Progenitor cell of endocrine pancreas (in vitro differentiated cells): ENCODE results near the gene TMEM138. TPM values are rescaled to one million over a fixed set of nuclear protein-coding genes. Genes with fewer than 3 reads are reported as not detected.

Source experiments
- DNase-seq: peaks from one replicate; pipeline ENCODE4 v3.0.0; 2021; ENCODE audit warnings: low spot score; ENCODE audit not compliant: unreplicated experiment
- H3K27ac Mint-ChIP-seq: 2 replicates; pipeline ENCODE4 v1.8.0; 2021; ENCODE audit warnings: mild to moderate bottlenecking, moderate library complexity, mixed read lengths
- H3K27me3 Mint-ChIP-seq: 2 replicates; pipeline ENCODE4 v1.8.0; 2021; ENCODE audit warnings: mixed read lengths
- H3K36me3 Mint-ChIP-seq: 2 replicates; pipeline ENCODE4 v1.8.0; 2022; ENCODE audit warnings: mixed read lengths; ENCODE audit not compliant: insufficient read depth
- H3K4me1 Mint-ChIP-seq: 2 replicates; pipeline ENCODE4 v1.8.0; 2021; ENCODE audit warnings: low read depth, mixed read lengths
- H3K4me3 Mint-ChIP-seq: 2 replicates; pipeline ENCODE4 v1.8.0; 2021; ENCODE audit warnings: low read depth, mild to moderate bottlenecking, moderate library complexity, mixed read lengths
- H3K9me3 Mint-ChIP-seq: 2 replicates; pipeline ENCODE4 v1.8.0; 2021; ENCODE audit warnings: low read depth, mixed read lengths
- total RNA-seq: library from RNA; stranded (reverse); gene quantifications from 2 replicates; pipeline ENCODE4 v1.2.1, GENCODE V29; 2021
- TF ChIP-seq, protein P1 (sequence below): fragments of 200-600 bp; sonication (generic); IDR thresholded peaks from one replicate; pipeline ENCODE4 v1.5.0; 2021; ENCODE audit warnings: antibody characterized with exemption, mild to moderate bottlenecking; ENCODE audit not compliant: unreplicated experiment

TMEM138 gene
- total RNA-seq, 1 donor from 2014 or later, result 46.7 TPM

- no peak for DNase-seq
- TF ChIP-seq, protein P1, sequence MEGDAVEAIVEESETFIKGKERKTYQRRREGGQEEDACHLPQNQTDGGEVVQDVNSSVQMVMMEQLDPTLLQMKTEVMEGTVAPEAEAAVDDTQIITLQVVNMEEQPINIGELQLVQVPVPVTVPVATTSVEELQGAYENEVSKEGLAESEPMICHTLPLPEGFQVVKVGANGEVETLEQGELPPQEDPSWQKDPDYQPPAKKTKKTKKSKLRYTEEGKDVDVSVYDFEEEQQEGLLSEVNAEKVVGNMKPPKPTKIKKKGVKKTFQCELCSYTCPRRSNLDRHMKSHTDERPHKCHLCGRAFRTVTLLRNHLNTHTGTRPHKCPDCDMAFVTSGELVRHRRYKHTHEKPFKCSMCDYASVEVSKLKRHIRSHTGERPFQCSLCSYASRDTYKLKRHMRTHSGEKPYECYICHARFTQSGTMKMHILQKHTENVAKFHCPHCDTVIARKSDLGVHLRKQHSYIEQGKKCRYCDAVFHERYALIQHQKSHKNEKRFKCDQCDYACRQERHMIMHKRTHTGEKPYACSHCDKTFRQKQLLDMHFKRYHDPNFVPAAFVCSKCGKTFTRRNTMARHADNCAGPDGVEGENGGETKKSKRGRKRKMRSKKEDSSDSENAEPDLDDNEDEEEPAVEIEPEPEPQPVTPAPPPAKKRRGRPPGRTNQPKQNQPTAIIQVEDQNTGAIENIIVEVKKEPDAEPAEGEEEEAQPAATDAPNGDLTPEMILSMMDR, result no peak
- Mint-ChIP-seq H3K9me3 (no peaks in the 10 kb centered on the region), H3K27me3 (no peaks in the 10 kb centered on the region), H3K36me3 (peaks cover 9% of the 10 kb centered on the region), H3K4me1 (no peaks in the 10 kb centered on the region), H3K4me3 (no peak overlapping the region), H3K27ac (no peak overlapping the region)
Measured at GRCh38 chr11:61349189-61349751, 12.9 kb upstream of the TMEM138 start.

DNA sequence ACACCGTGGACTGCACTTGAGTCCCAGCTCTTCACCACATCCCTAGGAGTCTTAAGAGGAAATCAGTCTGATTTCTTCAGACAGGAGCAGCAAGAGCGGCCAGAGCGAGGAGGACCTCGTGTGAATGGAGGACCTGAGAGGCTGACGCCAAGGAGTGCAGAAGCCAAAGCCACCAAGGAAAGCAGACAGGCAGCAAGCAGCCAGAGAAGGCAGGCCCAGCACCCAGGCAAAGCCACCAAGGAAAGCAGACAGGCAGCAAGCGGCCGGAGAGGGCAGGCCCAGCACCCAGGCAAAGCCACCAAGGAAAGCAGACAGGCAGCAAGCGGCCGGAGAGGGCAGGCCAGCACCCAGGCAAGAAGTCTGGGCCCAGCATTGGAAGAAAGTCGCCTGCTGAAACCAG lies 12.3 kb upstream of the TMEM138 start:
- TF ChIP-seq, protein P1, result no peak
- Mint-ChIP-seq H3K36me3 (peaks cover 9% of the 10 kb centered on the region), H3K4me1 (no peaks in the 10 kb centered on the region), H3K27me3 (no peaks in the 10 kb centered on the region), H3K27ac (no peak overlapping the region), H3K9me3 (no peaks in the 10 kb centered on the region), H3K4me3 (no peak overlapping the region)
- DNase-seq, result no peak

DNA sequence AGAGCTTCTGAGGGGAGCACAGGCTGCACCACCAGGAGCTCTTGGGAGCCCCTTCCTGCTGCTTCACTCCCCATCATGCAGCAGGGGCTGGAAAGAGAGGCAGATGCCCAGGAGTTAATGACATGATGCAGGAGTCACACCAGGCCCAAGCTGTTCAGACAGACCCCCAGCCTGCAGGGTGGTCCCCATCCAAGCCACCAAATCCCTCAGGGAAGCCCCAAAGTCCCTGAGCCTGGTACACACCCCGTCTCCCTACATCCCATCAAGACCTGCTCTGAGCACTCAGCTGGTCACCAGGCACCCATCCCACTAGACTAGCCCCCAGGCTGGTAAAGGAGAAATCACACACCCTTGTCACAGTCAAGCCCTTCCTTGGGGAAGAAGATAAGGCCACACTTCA lies 11.8 kb upstream of the TMEM138 start:
- peaks cover 9% of the 10 kb centered on the region for H3K36me3 Mint-ChIP-seq
- H3K27me3 Mint-ChIP-seq, result no peaks in the 10 kb centered on the region
- DNase-seq, result no peak
- TF ChIP-seq, protein P1, result no peak
- H3K27ac Mint-ChIP-seq, result no peak overlapping the region
- no peaks in the 10 kb centered on the region for H3K9me3 Mint-ChIP-seq
- H3K4me1 Mint-ChIP-seq, result no peaks in the 10 kb centered on the region
- no peak overlapping the region for H3K4me3 Mint-ChIP-seq

DNA sequence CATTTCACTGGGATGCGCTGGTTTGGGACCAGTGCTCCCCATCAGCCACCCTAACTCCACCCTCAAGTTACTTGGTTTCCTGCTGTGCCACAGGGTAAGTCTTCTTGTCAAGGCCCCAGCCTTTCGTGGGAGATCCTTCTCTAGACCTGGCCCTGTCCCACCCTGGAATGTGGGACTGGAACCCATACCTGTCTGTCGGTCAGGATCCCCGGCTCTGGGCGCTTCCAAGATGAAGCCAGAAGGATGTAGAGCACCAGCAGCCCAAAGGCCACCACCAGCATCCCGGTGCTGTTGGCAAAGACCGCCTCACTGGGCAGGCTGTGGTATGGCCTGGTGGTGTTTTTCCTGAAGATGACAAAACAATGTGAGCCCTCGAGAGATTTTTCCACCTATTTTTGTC lies 11.4 kb upstream of the TMEM138 start:
- Mint-ChIP-seq H3K4me3 (no peak overlapping the region), H3K9me3 (no peaks in the 10 kb centered on the region), H3K27me3 (no peaks in the 10 kb centered on the region), H3K36me3 (peaks cover 9% of the 10 kb centered on the region), H3K4me1 (no peaks in the 10 kb centered on the region), H3K27ac (no peak overlapping the region)
- DNase-seq, result no peak
- TF ChIP-seq, protein P1, result no peak

DNA sequence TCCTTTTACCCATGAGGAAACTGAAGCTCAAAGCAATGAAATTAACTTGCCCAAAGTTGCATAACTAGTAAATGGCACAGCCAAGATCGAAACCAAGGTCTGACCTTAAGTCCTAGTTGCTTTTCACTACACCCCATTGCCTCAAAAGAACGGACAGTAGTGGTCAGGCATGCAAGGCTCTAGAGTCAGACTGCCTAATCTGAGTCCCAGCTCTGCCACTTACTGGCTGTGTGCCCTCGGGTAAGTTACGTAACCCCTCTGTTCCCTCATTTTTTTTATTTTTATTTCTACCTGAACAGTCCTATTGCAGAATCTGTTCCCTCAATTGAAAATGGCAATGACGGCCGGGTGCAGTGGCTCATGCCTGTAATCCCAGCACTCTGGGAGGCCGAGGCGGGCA lies 10.1 kb upstream of the TMEM138 start:
- TF ChIP-seq, protein P1, result no peak
- Mint-ChIP-seq H3K4me1 (no peaks in the 10 kb centered on the region), H3K36me3 (peaks cover 11% of the 10 kb centered on the region), H3K9me3 (no peaks in the 10 kb centered on the region), H3K4me3 (no peak overlapping the region), H3K27me3 (no peaks in the 10 kb centered on the region), H3K27ac (no peak overlapping the region)
- no peak for DNase-seq
